ENCODE measurements around the gene TIRAP.

The TIRAP gene

GRCh38 chr11:126267650-126268049 lies 15.2 kb upstream of the TIRAP start:
- Histone ChIP-seq H3K9ac (ENCODE audit: low read depth, low read length) (peak overlapping the region; percentile 99), H3K9me3 (ENCODE audit: control insufficient read depth, insufficient read depth, low read length) (no peaks in the 10 kb centered on the region), H3K36me3 (ENCODE audit: control insufficient read depth, insufficient read depth, low read length) (peaks cover 41% of the 10 kb centered on the region), H3K27me3 (ENCODE audit: control insufficient read depth, insufficient read depth, low read length) (no peaks in the 10 kb centered on the region), H3K4me1 (ENCODE audit: control insufficient read depth, insufficient read depth, low read length) (peaks cover 6% of the 10 kb centered on the region), H3K4me3 (ENCODE audit: low read depth, low read length) (peak overlapping the region; percentile 95)

DNA sequence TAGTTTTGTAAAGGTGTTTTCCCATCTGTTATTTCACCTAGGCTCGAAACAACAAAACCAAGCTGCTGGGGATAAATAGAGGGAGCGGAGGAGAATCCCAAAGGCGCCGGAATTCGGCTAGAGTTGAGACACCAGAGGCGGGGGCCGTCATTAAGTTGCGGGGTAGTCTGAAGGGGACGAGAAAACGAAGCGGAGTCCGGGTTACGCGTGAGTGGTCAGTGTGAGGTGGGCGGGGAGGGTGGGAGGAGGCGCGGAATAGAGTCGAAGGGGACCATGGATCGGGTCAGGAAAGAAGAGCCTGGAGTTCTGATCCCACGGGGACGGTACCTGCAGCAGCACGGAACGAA lies 14.6 kb upstream of the TIRAP start:
- H3K27me3 ChIP-seq (ENCODE audit: control insufficient read depth, insufficient read depth, low read length), result no peaks in the 10 kb centered on the region
- peak overlapping the region; percentile 95 for H3K4me3 ChIP-seq (ENCODE audit: low read depth, low read length)
- H3K36me3 ChIP-seq (ENCODE audit: control insufficient read depth, insufficient read depth, low read length), result peaks cover 41% of the 10 kb centered on the region
- H3K4me1 ChIP-seq (ENCODE audit: control insufficient read depth, insufficient read depth, low read length), result peaks cover 6% of the 10 kb centered on the region
- no peaks in the 10 kb centered on the region for H3K9me3 ChIP-seq (ENCODE audit: control insufficient read depth, insufficient read depth, low read length)
- peak overlapping the region; percentile 99 for H3K9ac ChIP-seq (ENCODE audit: low read depth, low read length)

DNA sequence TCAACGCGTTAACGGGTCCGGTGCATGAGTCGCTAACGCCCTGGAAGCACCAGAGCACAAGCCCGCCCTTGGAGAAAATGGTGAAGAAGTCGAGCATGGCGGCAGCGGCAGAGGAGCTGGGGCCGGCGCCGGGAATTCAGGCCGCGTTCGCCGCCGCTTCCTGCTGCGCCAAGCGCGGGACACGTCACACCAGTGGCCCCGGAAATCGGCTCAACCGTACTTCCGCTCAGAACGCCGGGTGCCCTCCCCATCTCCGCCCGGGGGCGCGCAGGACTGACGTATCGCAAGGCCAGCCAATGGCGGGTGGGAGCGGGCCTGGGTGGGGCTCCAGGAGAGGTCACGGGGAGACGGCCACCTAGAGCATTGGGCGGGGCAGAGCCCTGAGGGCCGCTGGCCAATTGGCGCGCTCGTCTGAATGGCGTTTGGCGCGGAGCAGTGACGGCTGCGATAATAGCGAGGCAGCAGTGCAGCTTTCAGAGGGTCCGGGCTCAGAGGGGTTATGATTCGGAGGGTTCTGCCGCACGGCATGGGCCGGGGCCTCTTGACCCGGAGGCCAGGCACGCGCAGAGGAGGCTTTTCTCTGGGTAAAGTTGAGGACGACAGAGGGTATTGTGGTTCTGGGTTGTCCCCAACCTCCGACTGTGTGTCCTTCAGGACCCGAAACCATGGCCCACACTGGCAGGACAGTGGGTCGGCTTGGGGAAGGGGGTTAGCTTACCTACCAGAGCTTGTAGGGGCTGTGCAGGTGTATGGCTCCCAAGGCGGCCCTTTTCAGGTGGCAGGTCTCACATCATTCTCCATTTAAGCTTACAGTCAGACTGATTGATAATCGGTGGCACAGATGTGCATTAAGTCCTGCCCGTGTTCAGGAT lies 13.9 kb upstream of the TIRAP start, which contains the start of the genes FOXRED1 and SRPRA:
FOXRED1 (plus strand) TSS at position 447 of the 872 bp plus-strand sequence; CDS start at position 500, 53 bp downstream.
SRPRA (minus strand) TSS at position 188 of the 872 bp plus-strand sequence; CDS start at position 97, 91 bp downstream.
- Histone ChIP-seq H3K36me3 (ENCODE audit: control insufficient read depth, insufficient read depth, low read length) (peaks cover 38% of the 10 kb centered on the region), H3K4me1 (ENCODE audit: control insufficient read depth, insufficient read depth, low read length) (peaks cover 6% of the 10 kb centered on the region), H3K9me3 (ENCODE audit: control insufficient read depth, insufficient read depth, low read length) (no peaks in the 10 kb centered on the region), H3K9ac (ENCODE audit: low read depth, low read length) (peak within 1 kb of the TSS; percentile 99), H3K4me3 (ENCODE audit: low read depth, low read length) (peak within 1 kb of the TSS; percentile 100), H3K27me3 (ENCODE audit: control insufficient read depth, insufficient read depth, low read length) (no peaks in the 10 kb centered on the region)

- peaks cover 35% of the 10 kb centered on the region for H3K36me3 ChIP-seq (ENCODE audit: control insufficient read depth, insufficient read depth, low read length)
These were observed 5.6 kb upstream of the TIRAP start for GRCh38 chr11:126277322-126277721.

GRCh38 chr11:126277780-126278179 lies 5.1 kb upstream of the TIRAP start:
- H3K9me3 ChIP-seq (ENCODE audit: control insufficient read depth, insufficient read depth, low read length), result no peaks in the 10 kb centered on the region
- H3K4me3 ChIP-seq (ENCODE audit: low read depth, low read length), result no peak overlapping the region
- H3K27me3 ChIP-seq (ENCODE audit: control insufficient read depth, insufficient read depth, low read length), result peaks cover 12% of the 10 kb centered on the region
- peaks cover 34% of the 10 kb centered on the region for H3K36me3 ChIP-seq (ENCODE audit: control insufficient read depth, insufficient read depth, low read length)
- no peak overlapping the region for H3K9ac ChIP-seq (ENCODE audit: low read depth, low read length)
- H3K4me1 ChIP-seq (ENCODE audit: control insufficient read depth, insufficient read depth, low read length), result peaks cover 3% of the 10 kb centered on the region

More at GRCh38 chr11:126277322-126277721, 5.6 kb upstream of the TIRAP start:
- Histone ChIP-seq H3K4me1 (ENCODE audit: control insufficient read depth, insufficient read depth, low read length) (peaks cover 3% of the 10 kb centered on the region), H3K27me3 (ENCODE audit: control insufficient read depth, insufficient read depth, low read length) (peaks cover 12% of the 10 kb centered on the region), H3K4me3 (ENCODE audit: low read depth, low read length) (no peak overlapping the region), H3K9ac (ENCODE audit: low read depth, low read length) (no peak overlapping the region), H3K9me3 (ENCODE audit: control insufficient read depth, insufficient read depth, low read length) (no peaks in the 10 kb centered on the region)

DNA sequence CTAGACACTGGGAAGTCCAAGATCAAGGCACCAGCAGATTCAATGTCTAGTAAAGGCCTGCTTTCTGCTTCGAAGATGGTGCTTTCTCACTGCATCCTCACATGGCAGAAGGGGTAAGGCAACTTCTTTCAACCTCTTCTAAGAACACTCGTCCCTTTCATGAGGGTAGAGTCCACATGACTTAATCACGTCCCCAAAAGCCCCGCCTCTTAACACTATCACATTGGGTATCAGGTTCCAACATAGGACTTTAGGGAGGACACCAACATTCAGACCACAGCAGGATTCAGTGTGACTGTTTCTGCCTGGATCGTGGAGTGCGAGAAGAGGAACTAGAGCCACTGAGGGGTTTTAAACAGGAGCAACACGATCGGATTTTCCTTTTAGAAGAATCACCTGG lies 3.7 kb upstream of the TIRAP start:
- Histone ChIP-seq H3K4me1 (ENCODE audit: control insufficient read depth, insufficient read depth, low read length) (peaks cover 5% of the 10 kb centered on the region), H3K36me3 (ENCODE audit: control insufficient read depth, insufficient read depth, low read length) (peaks cover 25% of the 10 kb centered on the region)

GRCh38 chr11:126280595-126280994 lies 2.3 kb upstream of the TIRAP start:
- Histone ChIP-seq H3K27me3 (ENCODE audit: control insufficient read depth, insufficient read depth, low read length) (peaks cover 22% of the 10 kb centered on the region), H3K4me1 (ENCODE audit: control insufficient read depth, insufficient read depth, low read length) (peaks cover 5% of the 10 kb centered on the region), H3K36me3 (ENCODE audit: control insufficient read depth, insufficient read depth, low read length) (peaks cover 15% of the 10 kb centered on the region), H3K4me3 (ENCODE audit: low read depth, low read length) (no peak overlapping the region), H3K9ac (ENCODE audit: low read depth, low read length) (no peak overlapping the region), H3K9me3 (ENCODE audit: control insufficient read depth, insufficient read depth, low read length) (no peaks in the 10 kb centered on the region)

More for the DNA sequence above, 3.7 kb upstream of the TIRAP start:
- no peaks in the 10 kb centered on the region for H3K9me3 ChIP-seq (ENCODE audit: control insufficient read depth, insufficient read depth, low read length)
- no peak overlapping the region for H3K4me3 ChIP-seq (ENCODE audit: low read depth, low read length)
- no peak overlapping the region for H3K9ac ChIP-seq (ENCODE audit: low read depth, low read length)
- H3K27me3 ChIP-seq (ENCODE audit: control insufficient read depth, insufficient read depth, low read length), result peaks cover 20% of the 10 kb centered on the region

DNA sequence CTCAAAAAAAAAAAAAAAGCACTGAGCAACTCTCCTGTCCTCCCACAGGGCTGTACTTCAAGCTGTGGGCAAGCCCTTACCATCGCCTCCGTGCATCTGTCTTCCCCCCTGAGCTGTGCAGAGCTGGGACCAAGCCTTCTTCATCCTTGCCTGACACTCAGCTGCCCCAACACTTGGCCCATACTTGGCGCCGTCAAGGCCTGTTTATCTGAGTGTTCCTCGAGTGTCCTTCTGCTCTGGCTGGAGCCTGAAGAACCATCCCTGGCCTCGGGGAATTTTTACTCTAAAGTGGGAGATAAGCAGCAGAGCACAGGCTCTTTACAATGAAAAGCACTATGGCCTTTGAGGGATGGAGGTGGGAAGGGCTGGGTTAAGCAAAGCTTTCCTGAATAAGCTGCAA lies 1.6 kb upstream of the TIRAP start:
- H3K4me1 ChIP-seq (ENCODE audit: control insufficient read depth, insufficient read depth, low read length), result peaks cover 5% of the 10 kb centered on the region
- H3K9me3 ChIP-seq (ENCODE audit: control insufficient read depth, insufficient read depth, low read length), result no peaks in the 10 kb centered on the region
- H3K36me3 ChIP-seq (ENCODE audit: control insufficient read depth, insufficient read depth, low read length), result peaks cover 9% of the 10 kb centered on the region

GRCh38 chr11:126281666-126282175 lies 1.2 kb upstream of the TIRAP start:
- peaks cover 5% of the 10 kb centered on the region for H3K4me1 ChIP-seq (ENCODE audit: control insufficient read depth, insufficient read depth, low read length)
- H3K9ac ChIP-seq (ENCODE audit: low read depth, low read length), result no peak overlapping the region
- peak overlapping the region; percentile 82 for H3K4me3 ChIP-seq (ENCODE audit: low read depth, low read length)
- no peaks in the 10 kb centered on the region for H3K9me3 ChIP-seq (ENCODE audit: control insufficient read depth, insufficient read depth, low read length)
- peaks cover 8% of the 10 kb centered on the region for H3K36me3 ChIP-seq (ENCODE audit: control insufficient read depth, insufficient read depth, low read length)
- peaks cover 22% of the 10 kb centered on the region for H3K27me3 ChIP-seq (ENCODE audit: control insufficient read depth, insufficient read depth, low read length)

More for the DNA sequence above, 1.6 kb upstream of the TIRAP start:
- peaks cover 22% of the 10 kb centered on the region for H3K27me3 ChIP-seq (ENCODE audit: control insufficient read depth, insufficient read depth, low read length)
- H3K4me3 ChIP-seq (ENCODE audit: low read depth, low read length), result no peak overlapping the region
- H3K9ac ChIP-seq (ENCODE audit: low read depth, low read length), result no peak overlapping the region

DNA sequence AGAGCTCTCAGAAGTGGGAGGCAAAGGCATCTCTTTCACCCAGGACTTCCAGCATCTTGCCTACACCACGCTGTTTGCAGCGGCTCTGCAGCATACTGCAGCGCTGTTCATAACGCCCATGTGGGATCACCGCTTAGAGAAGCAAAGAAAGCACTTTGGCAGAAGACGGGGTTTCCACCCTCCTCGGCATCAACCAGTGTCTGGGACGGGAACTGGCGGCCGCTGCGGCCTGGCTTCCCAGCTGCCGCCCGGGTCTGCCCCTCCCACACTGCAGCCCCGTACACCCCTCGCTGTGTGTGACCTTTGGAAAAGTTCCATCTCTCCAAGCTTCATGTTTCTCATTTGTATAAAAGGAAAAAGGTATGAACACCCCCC lies 545 bp upstream of the TIRAP start:
- Histone ChIP-seq H3K36me3 (ENCODE audit: control insufficient read depth, insufficient read depth, low read length) (peaks cover 2% of the 10 kb centered on the region), H3K4me3 (ENCODE audit: low read depth, low read length) (peak overlapping the region; percentile 82), H3K27me3 (ENCODE audit: control insufficient read depth, insufficient read depth, low read length) (peaks cover 22% of the 10 kb centered on the region), H3K4me1 (ENCODE audit: control insufficient read depth, insufficient read depth, low read length) (peaks cover 5% of the 10 kb centered on the region), H3K9ac (ENCODE audit: low read depth, low read length) (no peak overlapping the region), H3K9me3 (ENCODE audit: control insufficient read depth, insufficient read depth, low read length) (no peaks in the 10 kb centered on the region)

- Histone ChIP-seq H3K4me1 (ENCODE audit: control insufficient read depth, insufficient read depth, low read length) (peaks cover 5% of the 10 kb centered on the region), H3K9me3 (ENCODE audit: control insufficient read depth, insufficient read depth, low read length) (no peaks in the 10 kb centered on the region), H3K9ac (ENCODE audit: low read depth, low read length) (no peak overlapping the region), H3K4me3 (ENCODE audit: low read depth, low read length) (no peak overlapping the region), H3K36me3 (ENCODE audit: control insufficient read depth, insufficient read depth, low read length) (no peaks in the 10 kb centered on the region), H3K27me3 (ENCODE audit: control insufficient read depth, insufficient read depth, low read length) (peaks cover 22% of the 10 kb centered on the region)
These were observed 1.9 kb downstream of the TIRAP start for GRCh38 chr11:126284829-126285228.

DNA sequence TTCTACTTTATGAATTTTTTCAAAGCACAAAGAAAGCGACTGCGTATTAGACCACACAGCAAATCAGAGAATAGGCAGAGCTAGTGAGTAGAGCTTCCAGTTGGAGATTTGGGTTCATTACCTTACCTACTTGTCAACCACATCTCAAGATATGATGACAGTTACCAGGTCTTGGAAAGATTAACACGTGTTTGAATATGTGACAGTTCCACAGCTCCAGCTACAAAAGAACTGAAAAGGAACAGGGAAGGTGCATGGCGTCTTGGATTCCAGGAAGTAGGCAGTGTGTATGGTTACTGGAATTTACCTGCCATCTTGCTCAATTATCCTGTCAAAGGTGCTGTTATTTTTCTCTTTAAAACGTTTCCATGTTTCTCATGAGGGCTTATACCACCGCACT lies 5.3 kb downstream of the TIRAP start:
- H3K9ac ChIP-seq (ENCODE audit: low read depth, low read length), result no peak overlapping the region
- no peaks in the 10 kb centered on the region for H3K9me3 ChIP-seq (ENCODE audit: control insufficient read depth, insufficient read depth, low read length)
- H3K36me3 ChIP-seq (ENCODE audit: control insufficient read depth, insufficient read depth, low read length), result no peaks in the 10 kb centered on the region
- peaks cover 2% of the 10 kb centered on the region for H3K4me1 ChIP-seq (ENCODE audit: control insufficient read depth, insufficient read depth, low read length)
- H3K4me3 ChIP-seq (ENCODE audit: low read depth, low read length), result no peak overlapping the region
- H3K27me3 ChIP-seq (ENCODE audit: control insufficient read depth, insufficient read depth, low read length), result peaks cover 9% of the 10 kb centered on the region
